ENCODE results near the gene EAF1.
"Not testable (repeated sequence)": the region's sequence is repeated elsewhere in the genome, so short reads cannot be mapped to it uniquely, and the experiment has no call there.

EAF1 gene

DNA sequence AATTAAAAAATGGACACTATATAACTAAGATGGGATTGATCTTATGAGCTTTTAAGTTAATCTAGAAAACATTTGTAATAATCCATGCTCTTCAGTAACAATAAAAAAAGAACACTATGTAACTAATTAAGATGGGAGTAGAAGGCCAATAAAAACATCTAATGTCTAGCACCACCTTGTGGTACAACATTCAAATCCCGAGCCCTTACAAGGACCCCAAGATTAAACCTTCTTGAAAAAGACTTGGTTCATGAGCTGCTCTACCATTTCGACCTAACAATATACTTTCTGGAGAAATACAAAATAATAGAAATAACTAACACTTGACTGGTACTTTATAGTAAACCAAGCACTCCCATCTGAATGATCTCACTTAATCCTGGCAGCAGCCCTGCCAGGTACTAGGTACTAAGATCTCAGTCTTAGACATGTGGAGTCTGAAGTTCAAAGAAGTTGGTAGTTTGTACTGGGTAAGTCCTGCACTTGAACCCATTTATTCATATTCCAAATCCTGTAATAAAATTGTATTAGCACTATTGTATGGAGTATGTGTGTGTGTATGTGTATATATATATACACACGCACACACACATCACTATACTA, 21.8 kb upstream of the EAF1 start:
- peak; percentile 68 for DNase-seq (ENCODE audit: low read depth)

DNA sequence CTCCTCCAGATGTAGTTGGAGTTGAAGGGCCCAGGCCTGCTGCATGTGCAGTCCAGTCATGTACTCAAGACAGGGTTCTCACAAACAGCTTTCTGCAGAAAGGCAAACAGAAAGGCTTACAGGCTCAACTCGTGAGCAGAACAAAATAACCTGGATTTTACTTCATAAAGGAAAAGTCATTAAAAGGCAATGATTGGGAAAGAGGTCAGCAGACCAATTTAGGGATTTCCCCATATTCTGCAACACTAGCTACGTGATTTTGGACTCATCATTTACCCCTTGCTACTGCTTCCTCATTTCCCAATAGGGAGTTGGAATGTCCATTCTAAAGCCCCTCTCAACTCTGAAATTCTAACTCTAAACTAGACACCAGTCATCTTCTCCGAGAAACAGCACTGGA, 18.2 kb upstream of the EAF1 start:
- DNase-seq (ENCODE audit: low read depth): no peak

DNA sequence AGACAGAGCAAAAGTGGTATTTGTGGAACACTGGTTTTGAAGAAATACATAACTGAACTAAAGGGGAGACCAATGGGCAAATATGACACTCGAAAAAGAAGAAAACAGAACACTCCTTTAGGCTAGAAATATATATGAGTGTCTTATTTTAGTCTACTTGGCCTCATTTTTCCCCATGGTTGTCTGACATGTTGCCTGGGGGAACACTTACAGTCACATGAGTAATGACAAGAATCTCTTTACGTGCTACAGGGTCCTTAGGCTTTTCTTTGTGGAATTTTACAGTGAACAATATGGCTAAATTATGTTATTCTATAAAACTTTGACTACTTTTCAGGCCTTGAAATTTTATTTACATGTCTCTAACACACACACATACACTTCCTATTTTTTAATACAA, 17.6 kb upstream of the EAF1 start:
- DNase-seq (ENCODE audit: low read depth): no peak

DNA sequence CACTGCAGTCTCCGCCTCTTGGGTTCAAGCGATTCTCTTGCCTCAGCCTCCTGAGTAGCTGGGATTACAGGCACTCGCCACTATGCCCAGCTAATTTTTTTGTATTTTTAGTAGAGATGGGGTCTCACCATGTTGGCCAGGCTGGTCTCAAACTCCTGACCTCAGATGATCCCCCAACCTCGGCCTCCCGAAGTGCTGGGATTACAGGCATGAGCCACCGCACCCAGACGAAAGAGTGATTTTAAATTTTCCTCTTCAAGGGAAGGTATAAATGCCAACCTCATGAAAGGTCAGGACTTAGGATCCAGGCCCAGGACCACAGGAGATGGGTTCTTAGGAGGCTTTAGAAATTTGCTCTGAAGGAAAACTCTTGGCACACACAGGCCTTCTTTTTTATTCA, 16.4 kb upstream of the EAF1 start:
- not testable (repeated sequence) for DNase-seq (ENCODE audit: low read depth)

DNA sequence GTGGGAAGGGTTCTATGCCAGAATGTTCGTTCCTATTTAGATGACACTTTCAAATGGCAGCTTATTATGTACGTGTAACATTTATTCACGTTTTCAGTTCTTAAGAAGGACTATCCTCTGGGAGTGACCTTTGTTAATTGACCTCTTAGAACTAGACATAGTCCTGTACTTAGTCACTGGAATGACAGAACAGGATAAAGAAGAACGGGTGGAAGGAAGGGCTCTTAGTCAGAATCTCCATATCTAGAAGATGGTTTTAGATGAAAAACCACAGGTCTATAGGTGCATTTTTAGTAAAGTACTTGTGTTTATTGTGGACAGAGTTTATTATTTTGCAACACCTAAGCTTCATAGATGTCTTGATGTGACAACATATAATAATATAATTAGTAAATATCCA, 6.5 kb upstream of the EAF1 start:
- DNase-seq (ENCODE audit: low read depth): no peak

DNA sequence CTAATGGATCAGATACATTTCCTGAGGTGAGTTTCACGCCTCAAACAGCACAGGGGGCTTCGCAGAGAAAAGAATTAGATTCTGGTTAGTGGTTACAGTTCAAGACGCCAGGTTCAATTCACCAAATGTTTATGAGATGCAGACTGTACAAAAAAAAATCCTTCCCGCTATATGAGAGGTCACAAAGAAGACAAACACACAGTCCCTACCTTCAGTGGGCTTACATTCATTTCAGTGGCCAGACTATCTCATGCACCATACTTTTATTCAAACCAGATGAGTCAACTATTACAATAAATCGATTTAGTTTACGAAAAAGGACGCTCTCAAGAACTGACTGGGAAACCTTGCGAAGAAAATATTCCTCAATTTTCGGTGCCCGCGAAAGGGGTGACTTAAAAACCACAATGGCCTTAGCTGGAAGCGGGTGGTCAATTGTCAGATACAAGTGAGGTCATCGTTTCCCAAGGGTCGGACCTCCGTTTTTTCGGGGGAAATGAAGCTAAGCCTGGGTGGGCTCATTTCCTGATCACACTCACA, 749 bp upstream of the EAF1 start:
- DNase-seq (ENCODE audit: low read depth): no peak

DNA sequence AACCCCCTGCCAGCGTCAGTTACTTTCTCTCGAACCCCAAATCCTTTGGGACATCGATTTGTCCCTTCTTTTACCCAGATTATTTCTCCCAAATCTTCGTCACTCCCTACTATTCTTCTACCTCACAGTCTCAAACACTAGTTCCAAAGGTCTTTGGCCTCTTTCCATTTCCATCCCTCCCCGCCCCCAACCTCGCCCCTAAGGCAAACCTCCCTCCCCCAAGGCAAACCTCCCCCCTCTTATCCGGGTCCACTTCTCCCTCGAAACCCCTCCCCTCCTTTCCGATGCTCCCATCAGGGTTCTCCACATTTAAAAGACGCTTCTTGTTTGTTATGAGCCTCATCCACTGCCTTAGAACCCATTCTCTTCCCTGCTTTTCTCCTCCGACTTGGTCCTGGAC, 583 bp downstream of the EAF1 start:
- no peak for DNase-seq (ENCODE audit: low read depth)

DNA sequence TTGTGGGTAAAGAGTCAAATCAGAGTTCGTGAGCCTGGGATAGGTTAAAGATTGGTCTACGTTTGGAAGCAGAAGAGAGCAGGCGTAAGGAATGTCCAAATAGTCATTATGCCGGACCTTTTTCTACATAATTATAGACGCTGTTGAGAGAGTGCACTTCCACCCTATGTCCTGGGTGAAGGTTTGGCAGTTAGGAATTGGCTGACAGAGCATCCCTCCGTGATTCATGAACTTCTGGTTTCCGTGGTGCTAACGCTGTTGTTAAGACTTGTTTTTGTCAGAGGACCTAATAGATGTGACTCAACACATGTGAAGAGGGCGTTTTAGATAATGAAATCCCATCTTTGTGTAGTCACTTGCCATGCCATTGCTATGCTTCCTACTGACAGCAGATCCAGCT, 1.1 kb downstream of the EAF1 start:
- peak; percentile 32 for DNase-seq (ENCODE audit: low read depth)

DNA sequence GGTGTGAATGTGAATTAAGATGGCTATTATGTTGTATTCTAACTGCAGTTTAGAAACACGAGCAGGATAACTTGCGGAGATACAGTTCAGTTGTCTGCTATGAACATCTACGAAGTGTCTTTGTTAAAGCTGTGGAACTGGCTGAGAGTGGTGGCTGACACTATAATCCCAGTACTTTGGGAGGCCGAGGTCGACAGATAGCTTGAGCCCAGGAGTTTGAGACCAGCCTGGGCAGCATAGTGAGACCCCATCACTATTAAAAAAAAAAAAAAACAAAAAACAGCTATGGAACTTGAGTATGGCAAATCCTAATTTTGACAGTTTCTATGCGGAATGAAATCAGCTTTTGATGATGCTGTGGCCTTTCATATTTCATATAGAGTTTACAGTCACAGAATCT, 1.7 kb downstream of the EAF1 start:
- no peak for DNase-seq (ENCODE audit: low read depth)

DNA sequence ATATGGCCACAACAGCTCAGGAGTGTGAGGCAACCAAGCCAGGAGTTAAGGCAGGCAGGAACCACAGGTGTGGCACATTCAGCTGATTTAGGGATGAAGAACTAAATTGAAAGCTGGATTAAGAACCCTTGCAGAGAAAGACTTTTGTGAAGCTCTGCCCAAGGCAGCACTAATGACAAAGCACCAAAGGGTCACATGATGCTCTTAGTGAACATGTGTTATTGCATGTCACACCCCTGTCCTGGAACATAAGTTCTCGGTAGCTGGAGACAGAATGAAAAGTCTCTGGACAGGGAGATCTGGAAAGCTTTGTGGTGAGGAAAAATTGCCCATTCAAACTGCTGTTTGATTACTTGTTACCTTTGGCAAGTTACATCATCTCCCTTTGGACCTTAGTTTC, 3.2 kb downstream of the EAF1 start:
- no peak for DNase-seq (ENCODE audit: low read depth)

DNA sequence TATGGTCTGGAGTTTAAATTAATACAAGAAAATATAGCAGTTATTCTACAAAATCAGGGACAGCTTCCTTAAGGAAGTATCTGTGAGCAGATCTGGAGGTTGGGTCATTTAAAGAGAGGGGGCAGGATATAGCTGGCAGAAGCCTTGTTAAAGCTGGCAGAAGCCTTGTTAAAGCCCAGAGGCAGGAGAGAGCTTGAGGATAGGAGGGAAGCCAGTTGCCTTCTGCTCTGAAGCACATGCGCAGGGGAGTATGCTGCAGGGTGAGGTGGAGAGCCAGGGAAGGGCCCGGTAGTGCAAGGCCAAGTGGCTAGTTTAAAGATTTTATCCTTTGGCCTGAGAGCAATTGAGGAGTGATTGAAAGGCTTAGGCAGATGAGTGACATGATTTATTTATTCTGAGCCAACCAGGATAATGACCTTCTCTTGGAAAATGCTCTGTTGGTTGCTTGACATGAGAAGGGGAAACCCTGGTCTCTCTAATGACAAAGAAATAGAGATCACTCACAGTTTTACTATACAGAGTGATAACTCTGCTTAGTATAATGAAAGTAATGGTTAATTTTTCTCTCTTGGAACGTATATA, 3.9 kb downstream of the EAF1 start:
- no peak for DNase-seq (ENCODE audit: low read depth)

DNA sequence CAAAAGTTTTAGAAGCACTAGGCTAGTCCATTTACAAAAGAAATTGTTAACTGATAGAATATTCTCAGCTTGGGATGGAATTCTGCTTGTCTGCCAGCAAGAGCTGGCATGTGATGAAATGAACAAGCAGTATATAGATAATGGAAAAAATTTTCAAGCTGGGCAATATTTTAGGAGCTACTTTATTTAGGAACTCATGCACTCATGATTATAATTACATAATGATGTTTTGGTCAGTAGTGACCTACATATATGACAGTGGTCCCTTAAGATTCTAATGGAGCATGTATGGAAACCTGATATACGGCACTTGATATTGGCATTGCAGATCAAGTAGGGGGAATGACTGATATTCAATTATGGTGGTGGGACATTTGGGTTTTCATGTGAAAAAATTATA, 6.1 kb downstream of the EAF1 start:
- no peak for DNase-seq (ENCODE audit: low read depth)

DNA sequence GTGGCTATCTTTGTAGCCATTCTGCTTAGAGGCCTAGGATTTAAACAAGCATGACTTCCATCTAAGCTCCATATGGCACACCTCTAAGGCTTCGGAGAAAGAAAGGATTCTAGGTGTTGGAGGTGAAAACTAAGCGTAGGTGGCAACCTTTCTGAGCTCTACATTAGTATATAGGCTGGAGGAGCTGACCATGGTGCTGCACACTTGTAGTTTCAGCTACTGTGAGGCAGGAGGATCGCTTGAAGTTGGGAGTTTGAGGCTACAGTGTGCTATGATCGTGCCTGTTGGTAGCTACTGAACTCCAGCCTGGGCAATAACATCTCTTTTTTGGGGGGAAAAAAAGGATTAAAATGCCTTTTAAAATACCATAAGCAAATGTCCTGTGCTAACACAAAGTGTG, 7.4 kb downstream of the EAF1 start:
- no peak for DNase-seq (ENCODE audit: low read depth)

DNA sequence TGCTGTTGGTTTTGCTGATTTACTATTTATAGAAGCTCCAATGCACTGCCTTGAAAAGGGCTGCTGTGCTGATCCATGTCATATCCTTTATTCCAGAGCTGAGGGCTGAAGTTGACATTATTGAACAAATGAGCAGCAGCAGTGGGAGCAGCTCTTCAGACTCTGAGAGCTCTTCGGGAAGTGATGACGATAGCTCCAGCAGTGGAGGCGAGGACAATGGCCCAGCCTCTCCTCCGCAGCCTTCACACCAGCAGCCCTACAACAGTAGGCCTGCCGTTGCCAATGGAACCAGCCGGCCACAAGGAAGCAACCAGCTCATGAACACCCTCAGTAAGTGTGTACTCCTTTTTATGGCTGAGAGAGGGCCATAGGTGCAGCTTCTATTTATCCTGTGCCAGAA, 8.8 kb downstream of the EAF1 start:
- DNase-seq (ENCODE audit: low read depth): no peak

DNA sequence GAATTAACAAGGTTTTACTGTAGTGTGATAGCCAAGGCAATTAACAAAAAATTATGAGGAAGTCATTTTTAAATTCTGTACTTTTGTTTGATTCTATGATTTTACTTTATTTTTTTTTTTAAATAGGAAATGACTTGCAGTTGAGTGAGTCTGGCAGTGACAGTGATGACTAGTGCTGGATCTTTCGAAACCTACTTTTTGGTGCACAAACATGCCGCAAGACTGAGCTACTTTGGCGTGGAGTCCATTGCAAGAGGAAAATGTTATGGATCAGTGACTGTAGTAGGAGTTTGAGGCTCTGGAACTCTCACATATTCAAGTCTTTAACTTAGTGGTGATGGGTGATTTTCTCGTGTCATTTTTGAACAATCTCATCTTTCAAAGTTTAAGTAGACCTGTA, 11.6 kb downstream of the EAF1 start:
- DNase-seq (ENCODE audit: low read depth): no peak

DNA sequence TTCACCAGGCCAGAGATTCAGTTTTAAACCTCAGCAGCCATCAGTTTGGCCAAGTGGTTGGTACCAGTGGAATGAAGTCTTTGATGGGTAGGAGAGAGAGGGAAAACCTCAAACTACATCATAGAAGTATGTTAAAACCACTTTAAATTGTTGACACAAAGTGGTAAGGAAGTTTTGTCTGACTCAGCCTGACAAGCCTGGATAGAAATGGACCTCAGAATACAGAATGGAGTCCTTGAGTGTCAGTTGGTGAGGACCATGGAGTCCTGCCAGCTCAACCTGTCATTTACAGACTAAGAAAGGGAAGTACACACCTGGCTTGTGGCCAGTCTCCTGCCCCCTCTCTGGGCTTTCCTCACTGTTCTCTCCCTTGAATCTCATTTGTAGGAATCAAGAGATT, 12.1 kb downstream of the EAF1 start:
- no peak for DNase-seq (ENCODE audit: low read depth)

DNA sequence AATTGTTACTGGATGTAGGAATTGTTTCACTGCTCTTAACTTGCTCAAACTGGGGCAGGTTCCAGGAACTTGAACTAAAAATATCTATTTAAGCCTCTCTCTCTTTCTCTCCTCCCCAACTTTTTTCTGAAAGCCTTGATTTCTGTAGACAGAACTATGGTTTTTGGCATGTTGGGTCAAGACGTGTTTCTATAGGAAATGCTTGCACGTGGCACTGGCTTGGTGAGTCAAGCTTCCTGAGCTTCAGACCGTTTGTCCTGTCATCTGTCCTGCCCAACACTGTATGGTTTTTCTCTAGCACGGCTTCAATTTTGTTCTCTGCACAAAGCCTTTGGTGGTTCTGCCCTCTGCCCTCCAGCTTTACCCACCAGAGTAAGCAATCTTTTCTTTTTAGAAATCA, 13.5 kb downstream of the EAF1 start:
- no peak for DNase-seq (ENCODE audit: low read depth)

DNA sequence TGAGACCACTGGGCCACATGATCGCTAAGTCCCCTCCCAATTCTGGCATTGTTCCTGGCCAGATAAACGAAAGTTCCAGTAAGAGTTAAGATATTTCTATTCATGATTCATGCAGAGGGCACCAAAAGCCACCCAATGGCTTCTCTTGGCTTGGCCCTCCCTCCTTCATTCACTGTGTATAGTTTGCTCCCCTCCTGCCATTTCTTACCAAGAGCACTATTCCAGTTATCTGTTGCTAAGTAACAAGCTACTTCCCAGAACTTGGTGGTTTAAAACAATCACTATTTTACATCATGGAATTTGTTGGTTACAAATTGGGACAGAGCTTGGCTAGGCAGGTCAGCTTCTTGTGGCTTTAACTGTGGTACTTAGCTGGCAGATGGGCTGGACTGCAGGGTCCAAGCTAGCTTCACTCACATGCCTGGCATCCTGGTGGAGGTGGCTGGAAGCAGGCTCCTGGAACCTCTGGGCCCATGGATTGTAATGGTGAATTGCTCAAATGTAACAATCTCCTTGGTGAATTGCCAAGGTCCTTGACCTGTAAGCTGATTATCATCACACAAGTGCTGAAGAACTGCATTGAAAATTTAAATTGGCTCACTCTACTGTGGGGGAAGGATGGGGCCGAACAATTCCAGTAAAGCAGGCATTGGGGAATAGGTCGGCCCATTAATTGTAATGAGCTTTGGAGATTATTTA, 16.6 kb downstream of the EAF1 start:
- no peak for DNase-seq (ENCODE audit: low read depth)

DNA sequence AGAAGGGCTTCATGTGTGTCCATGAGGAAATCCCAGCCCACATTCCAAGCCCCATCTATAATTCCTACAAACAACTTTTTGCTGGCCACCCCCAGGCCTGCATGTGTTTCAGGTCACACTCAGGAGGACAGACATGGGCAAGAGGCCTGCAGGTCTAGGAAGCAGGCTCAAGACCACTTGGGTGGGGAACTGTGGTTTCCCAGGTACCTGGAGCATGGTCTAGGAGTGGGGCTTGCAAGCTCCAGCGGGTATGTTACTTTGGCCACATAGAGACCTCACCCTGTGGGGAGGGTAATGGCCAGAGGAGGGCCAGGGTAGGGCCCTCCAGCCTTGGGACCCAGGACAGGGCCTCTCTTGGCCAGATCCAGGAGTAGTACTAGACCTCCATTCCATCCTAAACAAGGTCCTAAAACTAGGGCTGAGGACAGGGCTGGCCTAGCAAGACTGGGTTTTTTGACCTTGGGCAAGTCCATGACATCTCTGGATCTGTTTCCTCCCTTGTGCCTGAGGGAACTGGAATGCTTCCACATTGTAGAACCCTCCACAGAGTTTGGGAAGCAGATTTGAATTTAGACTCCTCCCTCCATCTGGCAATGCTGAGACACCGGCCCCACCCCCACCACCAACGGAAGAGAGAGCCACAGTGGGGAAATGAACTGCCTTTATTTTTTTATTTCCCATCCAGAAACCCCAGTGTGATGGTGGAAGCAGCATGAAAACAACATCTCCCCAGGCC, 22.3 kb downstream of the EAF1 start:
- no peak for DNase-seq (ENCODE audit: low read depth)

DNA sequence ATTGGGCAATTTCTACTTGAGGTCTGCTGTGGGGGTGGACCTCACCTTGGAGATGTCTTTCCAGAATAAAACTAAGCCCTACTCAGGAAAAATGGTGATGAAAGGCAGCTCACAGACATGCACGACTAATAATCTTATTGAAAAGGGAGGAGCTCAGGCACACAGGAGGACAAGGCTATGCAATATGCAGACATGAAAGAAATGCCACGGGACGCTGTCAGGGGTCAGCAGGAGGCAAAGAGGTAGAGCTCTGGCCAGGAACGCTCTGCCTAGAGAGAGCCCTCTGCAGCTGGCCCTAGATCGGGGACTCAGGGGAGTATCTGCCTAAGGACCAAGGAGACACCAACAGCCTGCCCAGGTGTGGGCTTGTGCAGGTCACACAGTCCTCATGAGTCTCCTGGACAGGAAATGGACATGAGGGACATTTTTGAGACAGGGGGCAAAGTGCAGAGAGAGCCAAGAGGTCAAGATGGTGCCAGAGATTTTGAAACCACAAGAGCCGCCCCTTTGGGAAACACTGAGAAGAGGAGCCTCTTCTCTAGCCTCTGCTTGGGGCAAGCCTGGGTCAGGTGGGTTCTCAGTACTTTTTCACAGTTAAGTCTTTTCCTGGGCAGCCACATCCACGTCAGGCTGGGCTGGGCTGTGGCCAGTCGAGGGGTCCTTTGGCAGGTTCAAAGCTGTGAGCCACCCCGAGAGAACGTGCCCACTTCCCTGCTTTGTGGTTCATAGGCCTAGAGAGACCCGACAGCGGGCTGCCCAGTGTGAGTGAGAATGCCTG, 23.2 kb downstream of the EAF1 start:
- DNase-seq (ENCODE audit: low read depth): no peak

DNA sequence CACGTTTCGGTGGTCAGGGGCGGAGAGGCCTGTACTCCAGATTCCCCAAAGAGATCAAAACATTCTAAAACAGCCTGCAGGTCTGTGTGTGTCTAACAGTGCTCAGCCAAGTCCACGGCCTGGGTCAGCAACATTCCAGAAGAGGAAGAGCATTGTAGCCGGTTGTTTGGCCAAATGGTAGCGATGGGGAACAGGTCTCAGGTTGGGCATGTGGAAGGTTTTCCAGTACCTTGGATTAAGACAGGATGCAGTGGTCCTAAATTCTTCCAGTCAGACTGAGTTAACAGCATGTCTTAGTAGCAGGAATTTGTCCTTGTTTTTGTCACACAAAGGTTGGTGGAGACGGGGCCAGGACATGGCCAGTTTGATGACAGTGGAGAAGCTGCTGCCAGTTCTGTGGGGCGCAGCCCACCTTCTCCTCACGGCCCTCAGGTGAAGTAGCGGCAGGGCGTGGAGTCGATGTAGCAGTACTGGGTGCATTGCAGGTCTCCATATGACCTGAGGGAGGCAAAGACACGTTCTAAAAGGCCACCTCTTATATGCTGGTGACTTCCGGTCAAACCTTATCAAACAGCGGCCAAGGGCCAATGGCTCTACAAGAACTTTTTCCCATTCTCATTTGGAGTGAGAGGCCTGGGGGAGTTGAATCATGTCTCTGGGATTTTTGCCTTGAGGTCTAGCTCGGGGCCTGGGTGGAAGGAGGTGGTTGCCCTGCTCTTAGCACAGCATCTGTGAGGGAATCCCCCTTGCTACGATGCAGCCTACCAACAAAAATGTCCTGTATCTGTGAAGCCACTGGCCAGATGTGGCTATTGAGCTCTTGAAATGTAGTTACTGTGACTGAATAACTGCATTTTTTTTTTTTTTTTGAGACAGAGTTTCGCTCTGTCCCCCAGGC, 24.1 kb downstream of the EAF1 start:
- DNase-seq (ENCODE audit: low read depth): no peak

All from fibroblast of the conjunctiva (primary cell).